HG03378 (cell line): Measurements from ENCODE around the gene REEP1.
A peak's percentile ranks its signal among the peaks of the same experiment; 100 is the strongest.

Source experiments
- ATAC-seq: cut with Tn5 transposase; IDR thresholded peaks from one replicate; pipeline ENCODE4 v1.9.1; 2021; ENCODE audit warnings: mild to moderate bottlenecking, moderate library complexity; ENCODE audit not compliant: unreplicated experiment

The REEP1 gene

GRCh38 chr2:86284987-86285386 lies 52.4 kb downstream of the REEP1 start:
- ATAC-seq = no peak

- ATAC-seq = no peak
Observed at GRCh38 chr2:86284401-86284841, 53.0 kb downstream of the REEP1 start.

GRCh38 chr2:86283411-86284030 lies 53.9 kb downstream of the REEP1 start:
- no peak for ATAC-seq

- ATAC-seq = no peak
Observed at GRCh38 chr2:86281066-86281700, 56.2 kb downstream of the REEP1 start.

- no peak for ATAC-seq
Observed at GRCh38 chr2:86280191-86280667, 57.2 kb downstream of the REEP1 start.

GRCh38 chr2:86275962-86276361 lies 61.5 kb downstream of the REEP1 start:
- ATAC-seq = no peak

GRCh38 chr2:86275384-86275799 lies 62.0 kb downstream of the REEP1 start:
- peak; percentile 15 for ATAC-seq

- ATAC-seq = peak; percentile 60
Observed at GRCh38 chr2:86274918-86275275, 62.5 kb downstream of the REEP1 start.

GRCh38 chr2:86274265-86274917 lies 63.0 kb downstream of the REEP1 start:
- no peak for ATAC-seq

- ATAC-seq = no peak
Observed at GRCh38 chr2:86272111-86272510, 65.3 kb downstream of the REEP1 start.

GRCh38 chr2:86271248-86271647 lies 66.2 kb downstream of the REEP1 start:
- no peak for ATAC-seq

- ATAC-seq = no peak
Observed at GRCh38 chr2:86263956-86264355, 73.5 kb downstream of the REEP1 start.

GRCh38 chr2:86260978-86261377 lies 76.4 kb downstream of the REEP1 start:
- no peak for ATAC-seq

GRCh38 chr2:86258106-86258505 lies 79.3 kb downstream of the REEP1 start:
- no peak for ATAC-seq

GRCh38 chr2:86256982-86257381 lies 80.4 kb downstream of the REEP1 start:
- no peak for ATAC-seq

- no peak for ATAC-seq
Observed at GRCh38 chr2:86256300-86256699, 81.1 kb downstream of the REEP1 start.

- no peak for ATAC-seq
Observed at GRCh38 chr2:86254576-86255538, 82.6 kb downstream of the REEP1 start.

- no peak for ATAC-seq
Observed at GRCh38 chr2:86253424-86253823, 84.0 kb downstream of the REEP1 start.

- ATAC-seq = no peak
Observed at GRCh38 chr2:86251840-86252266, 85.6 kb downstream of the REEP1 start.

- peak; percentile 59 for ATAC-seq
Observed at GRCh38 chr2:86249579-86250391, 87.6 kb downstream of the REEP1 start.
